Measurements from ENCODE around the gene PCDH10.

- TF ChIP-seq CTCF (IDR thresholded peaks at IDR 0.05; ENCODE audit: low read depth, low read length, poor library complexity, severe bottlenecking) = no peak
- TF ChIP-seq EZH2phosphoT487 (IDR thresholded peaks at IDR 0.05; ENCODE audit: borderline replicate concordance, low read length) = no peak
Observed at GRCh38 chr4:133143775-133144430, 5.2 kb upstream of the PCDH10 start.
